Testis (tissue), 3 donors: ENCODE results near the gene BET1. TPM values are rescaled to one million over a fixed set of nuclear protein-coding genes. Genes with fewer than 3 reads are reported as not detected.

Experiments used
- DNase-seq: peaks from one replicate; pipeline ENCODE4 v3.0.0-alpha.2; 2019
- H3K27ac ChIP-seq, 2 donors: fragments of 200-600 bp; sonication (generic); one replicate each; pipeline ENCODE4 v1.5.1; 2019
- H3K27me3 ChIP-seq: fragments of 200-600 bp; sonication (generic); one replicate; pipeline ENCODE4 v1.5.1; 2019
- H3K36me3 ChIP-seq: fragments of 200-600 bp; sonication (generic); one replicate; pipeline ENCODE4 v1.5.1; 2017; ENCODE audit warnings: low read depth; ENCODE audit errors: missing control alignments
- H3K4me1 ChIP-seq: fragments of 200-600 bp; sonication (generic); one replicate; pipeline ENCODE4 v1.5.1; 2019
- H3K4me3 ChIP-seq, 2 donors: fragments of 200-600 bp; sonication (generic); one replicate each; pipeline ENCODE4 v1.5.1; 2017 to 2019
- H3K9me3 ChIP-seq: fragments of 200-600 bp; sonication (generic); one replicate; pipeline ENCODE4 v1.5.1; 2017
- POLR2A ChIP-seq: fragments of 450-650 bp; IDR thresholded peaks from one replicate; pipeline ENCODE4 v1.6.1; 2017; ENCODE audit warnings: antibody characterized with exemption, mild to moderate bottlenecking, moderate library complexity
- WGBS, 2 donors: methylation state at CpG; one replicate each; pipeline ENCODE4 v1.1.5; 2018; 5-methylcytosine and 5-hydroxymethylcytosine counted together
- intact Hi-C: fragments of 100-400 bp; cut with DNase I; formaldehyde crosslinking; loops from one replicate; pipeline ENCODE4 v1.15.1; 2023; ENCODE audit warnings: low total_unique reads
- polyA plus RNA-seq: library from polyadenylated mRNA; stranded (reverse); fragments of 350-450 nt; fragmentation: Illumina TruSeq; extraction: RNeasy Lipid Tissue Mini Kit (QIAGEN cat#74804); gene quantifications from one replicate; pipeline ENCODE4 v1.2.3, GENCODE V29; 2014; ENCODE audit warnings: low read depth, low replicate concordance; ENCODE audit not compliant: insufficient read depth
- total RNA-seq, 2 donors: library from RNA; depleted of rRNA; stranded (reverse); fragments of >200 nt; gene quantifications; one replicate each; pipeline ENCODE4 v1.2.3, GENCODE V29; 2016
- TF ChIP-seq, protein P1 (sequence below), 3 experiments: fragments of 450-650 bp in 2 of 3; fragments of 200-600 bp in 1 of 3; sonication (generic) in 1 of 3; IDR thresholded peaks; one replicate each; pipeline ENCODE4 v1.5.1; 2016 to 2019; ENCODE audit warnings: antibody characterized with exemption in 3 of 3, mild to moderate bottlenecking in 2 of 3, moderate library complexity in 1 of 3

Gene BET1
- total and polyA plus RNA-seq, 3 donors from 2014 or later = 19.4 to 28.3 (median 23.6) TPM

- no peak overlapping the region for H3K27ac ChIP-seq
- intact Hi-C loops = no loop called here
- no peaks in the 10 kb centered on the region for H3K36me3 ChIP-seq
- H3K4me3 ChIP-seq = no peak overlapping the region
- 71 to 88% methylated on average over 1 to 2 of the region's 2 CpGs for WGBS, 2 donors
- TF ChIP-seq, protein P1, sequence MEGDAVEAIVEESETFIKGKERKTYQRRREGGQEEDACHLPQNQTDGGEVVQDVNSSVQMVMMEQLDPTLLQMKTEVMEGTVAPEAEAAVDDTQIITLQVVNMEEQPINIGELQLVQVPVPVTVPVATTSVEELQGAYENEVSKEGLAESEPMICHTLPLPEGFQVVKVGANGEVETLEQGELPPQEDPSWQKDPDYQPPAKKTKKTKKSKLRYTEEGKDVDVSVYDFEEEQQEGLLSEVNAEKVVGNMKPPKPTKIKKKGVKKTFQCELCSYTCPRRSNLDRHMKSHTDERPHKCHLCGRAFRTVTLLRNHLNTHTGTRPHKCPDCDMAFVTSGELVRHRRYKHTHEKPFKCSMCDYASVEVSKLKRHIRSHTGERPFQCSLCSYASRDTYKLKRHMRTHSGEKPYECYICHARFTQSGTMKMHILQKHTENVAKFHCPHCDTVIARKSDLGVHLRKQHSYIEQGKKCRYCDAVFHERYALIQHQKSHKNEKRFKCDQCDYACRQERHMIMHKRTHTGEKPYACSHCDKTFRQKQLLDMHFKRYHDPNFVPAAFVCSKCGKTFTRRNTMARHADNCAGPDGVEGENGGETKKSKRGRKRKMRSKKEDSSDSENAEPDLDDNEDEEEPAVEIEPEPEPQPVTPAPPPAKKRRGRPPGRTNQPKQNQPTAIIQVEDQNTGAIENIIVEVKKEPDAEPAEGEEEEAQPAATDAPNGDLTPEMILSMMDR (IDR thresholded peaks at IDR 0.05) = no peak
- TF ChIP-seq POLR2A = no peak
- H3K9me3 ChIP-seq = no peaks in the 10 kb centered on the region
- H3K4me1 ChIP-seq = no peaks in the 10 kb centered on the region
- no peak for DNase-seq
- no peaks in the 10 kb centered on the region for H3K27me3 ChIP-seq
Measured at GRCh38 chr7:93981480-93981874, 22.7 kb downstream of the BET1 start.

DNA sequence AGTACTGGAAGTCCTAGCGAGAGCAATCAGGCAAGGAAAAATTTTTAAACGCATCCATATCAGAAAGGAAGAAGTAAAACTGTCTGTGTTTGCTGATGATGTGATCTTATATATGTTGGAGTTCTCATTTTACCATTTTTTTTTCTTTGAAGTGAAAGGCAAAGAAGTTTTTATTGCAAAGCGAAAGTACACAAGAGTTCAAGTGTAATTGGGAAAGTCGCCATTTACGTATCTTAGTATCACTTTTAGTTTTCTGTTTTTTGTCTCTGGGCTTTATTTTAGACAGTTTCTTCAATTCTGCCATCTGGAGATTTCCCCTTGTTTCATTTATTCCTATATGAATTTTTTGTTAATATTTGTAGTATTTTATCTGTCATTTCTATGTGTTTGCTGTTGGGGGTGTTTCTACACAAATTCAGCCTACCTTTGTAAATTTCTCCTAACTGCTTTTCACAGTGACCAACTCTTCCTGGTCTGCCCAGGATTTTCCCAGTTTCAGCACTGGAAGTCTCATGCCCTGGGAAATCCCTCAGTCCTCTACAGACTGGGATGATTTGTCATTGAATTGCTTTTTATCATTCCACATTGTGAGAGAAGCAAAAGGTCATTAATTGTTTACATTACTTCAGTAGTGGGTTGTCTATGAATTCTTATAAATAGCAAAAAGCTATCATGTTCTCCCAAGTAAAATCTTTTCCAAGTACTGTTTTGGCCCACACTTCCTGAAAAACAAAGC, 23.2 kb downstream of the BET1 start:
- Histone ChIP-seq H3K4me3 (no peak overlapping the region), H3K4me1 (no peaks in the 10 kb centered on the region), H3K9me3 (no peaks in the 10 kb centered on the region), H3K27ac (no peak overlapping the region), H3K27me3 (no peaks in the 10 kb centered on the region), H3K36me3 (no peaks in the 10 kb centered on the region)
- no peak for DNase-seq
- 68 to 69% methylated on average over 5 of the region's 5 CpGs for WGBS, 2 donors
- no peak for TF ChIP-seq POLR2A
- TF ChIP-seq, protein P1 (IDR thresholded peaks at IDR 0.05) = no peak
- intact Hi-C loops = no loop called here

DNA sequence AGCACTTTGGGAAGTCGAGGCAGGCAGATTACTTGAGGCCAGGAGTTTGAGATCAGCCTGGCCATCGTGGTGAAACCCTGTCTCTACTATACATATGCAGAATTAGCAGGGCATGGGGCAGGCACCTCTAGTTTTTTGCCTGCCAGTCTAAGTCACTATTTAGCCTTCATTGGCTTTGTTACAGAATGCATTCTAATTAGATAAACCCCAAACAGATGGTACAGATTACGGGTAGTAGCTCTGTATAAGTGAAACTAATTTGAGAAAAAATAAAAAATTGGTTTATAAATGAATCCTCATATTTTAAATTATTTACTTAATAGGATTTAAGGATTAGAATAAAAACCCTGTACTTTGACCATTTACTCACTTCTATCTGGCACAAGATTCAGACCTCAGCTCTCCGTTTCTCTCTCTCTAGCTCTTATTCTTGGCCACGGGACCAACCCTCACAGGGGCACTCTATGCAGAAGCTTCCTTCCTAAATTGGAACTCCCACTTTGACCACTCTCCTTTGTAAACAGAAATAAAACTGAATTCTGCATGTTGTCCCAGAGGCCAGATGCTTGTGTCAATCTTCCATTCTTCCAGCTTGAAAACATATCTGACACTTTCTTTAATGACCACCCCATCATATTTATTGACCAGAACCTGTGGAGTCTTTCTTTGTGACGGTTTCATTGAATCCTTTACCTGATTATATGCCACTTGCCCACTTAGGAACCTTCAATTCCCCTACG, 26.8 kb downstream of the BET1 start:
- WGBS, 2 donors = 77% methylated on average over 7 of the region's 7 CpGs
- intact Hi-C loops = no loop called here
- Histone ChIP-seq H3K36me3 (no peaks in the 10 kb centered on the region), H3K4me1 (no peaks in the 10 kb centered on the region), H3K27ac (no peak overlapping the region), H3K9me3 (no peaks in the 10 kb centered on the region), H3K4me3 (no peak overlapping the region), H3K27me3 (no peaks in the 10 kb centered on the region)
- TF ChIP-seq, protein P1 (IDR thresholded peaks at IDR 0.05) = no peak
- TF ChIP-seq POLR2A = no peak
- DNase-seq = no peak

DNA sequence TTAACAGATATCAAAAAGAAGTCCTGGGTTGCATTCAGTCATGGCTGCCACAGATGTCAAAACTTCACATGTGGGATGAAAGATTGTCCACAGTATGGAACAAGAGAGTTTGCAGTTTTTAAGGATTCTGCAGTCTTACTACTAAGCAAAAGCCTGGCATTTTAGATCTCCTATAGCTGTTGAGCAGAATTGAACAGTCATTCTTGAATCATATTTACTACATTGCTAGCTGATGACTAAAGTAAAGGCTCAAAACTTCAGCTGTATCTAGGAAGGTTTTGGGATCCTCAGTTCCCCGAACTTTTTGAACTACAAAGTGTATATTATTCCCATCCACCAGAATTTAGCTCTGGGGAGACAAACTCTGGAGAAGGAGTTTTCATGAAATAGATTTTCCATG, 31.0 kb downstream of the BET1 start:
- Histone ChIP-seq H3K27ac (no peak overlapping the region), H3K4me3 (no peak overlapping the region), H3K27me3 (no peaks in the 10 kb centered on the region), H3K36me3 (no peaks in the 10 kb centered on the region), H3K4me1 (no peaks in the 10 kb centered on the region), H3K9me3 (no peaks in the 10 kb centered on the region)
- no peak for DNase-seq
- intact Hi-C loops = no loop called here
- TF ChIP-seq, protein P1 (IDR thresholded peaks at IDR 0.05) = no peak
- TF ChIP-seq POLR2A = no peak
- 91 to 94% methylated on average over 1 of the region's 1 CpG for WGBS, 2 donors
